ENCODE data around the gene VAMP2. TPM values are rescaled to one million over a fixed set of nuclear protein-coding genes. Genes with fewer than 3 reads are reported as not detected.

The VAMP2 gene
- total RNA-seq, 2 experiments from 2014 or later = 26.3 to 26.6 TPM

Other genes starting within 250 kb of the VAMP2 start
- 1 to 10 TPM; 4.4 to 4.5 TPM for gene RNF227, start 246.7 kb downstream of the VAMP2 start, total RNA-seq
- gene KCNAB3, start 233.1 kb downstream of the VAMP2 start, total RNA-seq = 1 to 10 TPM; 5.9 to 6.7 TPM
- 100 to 1,000 TPM; 144 to 156 TPM for gene TRAPPC1, start 231.0 kb downstream of the VAMP2 start, total RNA-seq
- gene CNTROB, start 230.7 kb downstream of the VAMP2 start, total RNA-seq = 10 to 100 TPM; 40.1 to 44.4 TPM
- not detected for gene GUCY2D, start 160.3 kb downstream of the VAMP2 start, total RNA-seq
- gene ALOX15B, start 123.9 kb downstream of the VAMP2 start, total RNA-seq = not detected
- gene ALOX12B, start 75.2 kb downstream of the VAMP2 start, total RNA-seq = 1 to 10 TPM; 1.7 TPM
- under 1 TPM in 1 of 2 experiments, not detected in 1; 0.19 TPM for gene ALOXE3, start 44.4 kb downstream of the VAMP2 start, total RNA-seq
- gene HES7, start 38.8 kb downstream of the VAMP2 start, total RNA-seq = 1 to 10 TPM; 2.9 to 3.1 TPM
- 10 to 100 TPM; 43.1 to 45.4 TPM for gene PER1, start 10.5 kb downstream of the VAMP2 start, total RNA-seq
- 10 to 100 TPM; 20.2 to 21.0 TPM for gene TMEM107, start 13.4 kb upstream of the VAMP2 start, total RNA-seq
- gene BORCS6, start 27.2 kb upstream of the VAMP2 start, total RNA-seq = 1 to 10 TPM; 6.6 to 7.0 TPM
- gene AURKB, start 47.6 kb upstream of the VAMP2 start, total RNA-seq = 100 to 1,000 TPM; 112 to 117 TPM
- gene CTC1, start 85.1 kb upstream of the VAMP2 start, total RNA-seq = 10 to 100 TPM; 58.7 to 60.7 TPM
- 100 to 1,000 TPM; 191 to 203 TPM for gene PFAS, start 86.3 kb upstream of the VAMP2 start, total RNA-seq
- gene RANGRF, start 125.7 kb upstream of the VAMP2 start, total RNA-seq = 10 to 100 TPM; 65.8 to 66.1 TPM
- gene SLC25A35, start 132.5 kb upstream of the VAMP2 start, total RNA-seq = 1 to 10 TPM; 3.6 to 4.1 TPM
- not detected for gene ARHGEF15, start 147.3 kb upstream of the VAMP2 start, total RNA-seq
- gene ODF4, start 176.9 kb upstream of the VAMP2 start, total RNA-seq = not detected
- gene RPL26, start 220.2 kb upstream of the VAMP2 start, total RNA-seq = 1,000 to 10,000 TPM; 2,480 to 2,528 TPM
- gene RNF222, start 234.9 kb upstream of the VAMP2 start, total RNA-seq = not detected

Data from activated CD8-positive, alpha-beta memory T cell treated with anti-CD3 and anti-CD28 coated beads for 36 hours (primary cell).